ENCODE measurements around the gene TOP2B.
A peak's percentile ranks its signal among the peaks of the same experiment; 100 is the strongest.

Gene TOP2B

DNA sequence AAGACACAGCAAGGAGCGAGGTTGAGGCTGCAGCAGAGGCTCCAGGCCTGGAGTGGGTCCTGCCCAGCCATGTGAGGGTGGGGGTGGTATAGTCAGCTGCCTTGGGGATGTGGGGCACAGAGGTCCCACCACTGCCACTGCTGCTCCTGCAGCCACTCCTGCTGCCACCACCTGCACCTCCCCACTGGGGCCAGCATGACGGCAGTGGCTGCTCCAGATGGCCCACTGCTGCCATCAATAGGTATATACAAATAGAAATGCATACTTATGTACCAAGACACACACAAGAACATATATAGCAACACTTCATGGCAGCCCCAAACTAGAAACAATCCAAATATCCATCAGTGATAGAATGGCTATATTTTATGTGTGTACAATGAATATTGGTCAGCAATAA is 10.0 kb upstream of the TOP2B start:
- DNase-seq (ENCODE audit: low spot score), result no peak

DNA sequence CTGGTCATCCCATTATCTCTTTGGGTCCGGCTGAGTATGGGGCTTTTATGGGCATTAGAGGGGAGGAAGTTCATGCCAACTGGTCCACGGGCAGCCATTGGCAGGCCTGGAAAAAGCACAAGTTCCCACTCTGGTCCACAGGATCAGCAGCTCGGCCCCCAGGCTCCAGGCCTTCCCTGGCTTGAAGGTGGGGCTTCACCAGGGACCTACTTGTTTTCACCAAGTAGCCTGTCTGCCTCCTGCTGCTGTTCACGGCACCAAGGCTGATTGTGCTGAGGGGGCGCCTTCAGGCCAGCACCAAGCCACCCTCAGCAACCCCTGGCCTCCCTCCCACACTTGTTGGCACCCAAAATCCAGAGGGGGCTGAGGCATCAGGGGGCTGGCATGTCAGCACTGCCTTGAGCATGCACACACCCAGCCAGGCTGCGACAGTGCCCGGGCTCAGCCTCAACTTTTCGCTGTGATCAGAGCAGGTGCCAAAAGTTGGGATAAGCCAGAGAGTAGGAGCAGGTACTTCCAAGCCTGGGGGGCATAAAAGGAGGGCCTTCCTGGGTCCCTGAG is 9.1 kb upstream of the TOP2B start:
- DNase-seq (ENCODE audit: low spot score), result no peak
- TF ChIP-seq, protein P1, sequence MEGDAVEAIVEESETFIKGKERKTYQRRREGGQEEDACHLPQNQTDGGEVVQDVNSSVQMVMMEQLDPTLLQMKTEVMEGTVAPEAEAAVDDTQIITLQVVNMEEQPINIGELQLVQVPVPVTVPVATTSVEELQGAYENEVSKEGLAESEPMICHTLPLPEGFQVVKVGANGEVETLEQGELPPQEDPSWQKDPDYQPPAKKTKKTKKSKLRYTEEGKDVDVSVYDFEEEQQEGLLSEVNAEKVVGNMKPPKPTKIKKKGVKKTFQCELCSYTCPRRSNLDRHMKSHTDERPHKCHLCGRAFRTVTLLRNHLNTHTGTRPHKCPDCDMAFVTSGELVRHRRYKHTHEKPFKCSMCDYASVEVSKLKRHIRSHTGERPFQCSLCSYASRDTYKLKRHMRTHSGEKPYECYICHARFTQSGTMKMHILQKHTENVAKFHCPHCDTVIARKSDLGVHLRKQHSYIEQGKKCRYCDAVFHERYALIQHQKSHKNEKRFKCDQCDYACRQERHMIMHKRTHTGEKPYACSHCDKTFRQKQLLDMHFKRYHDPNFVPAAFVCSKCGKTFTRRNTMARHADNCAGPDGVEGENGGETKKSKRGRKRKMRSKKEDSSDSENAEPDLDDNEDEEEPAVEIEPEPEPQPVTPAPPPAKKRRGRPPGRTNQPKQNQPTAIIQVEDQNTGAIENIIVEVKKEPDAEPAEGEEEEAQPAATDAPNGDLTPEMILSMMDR (IDR thresholded peaks at IDR 0.05; ENCODE audit: extremely low read depth, missing control alignments), result no peak

More for the DNA sequence above, 10.0 kb upstream of the TOP2B start:
- TF ChIP-seq, protein P1 (IDR thresholded peaks at IDR 0.05; ENCODE audit: extremely low read depth, missing control alignments), result no peak

DNA sequence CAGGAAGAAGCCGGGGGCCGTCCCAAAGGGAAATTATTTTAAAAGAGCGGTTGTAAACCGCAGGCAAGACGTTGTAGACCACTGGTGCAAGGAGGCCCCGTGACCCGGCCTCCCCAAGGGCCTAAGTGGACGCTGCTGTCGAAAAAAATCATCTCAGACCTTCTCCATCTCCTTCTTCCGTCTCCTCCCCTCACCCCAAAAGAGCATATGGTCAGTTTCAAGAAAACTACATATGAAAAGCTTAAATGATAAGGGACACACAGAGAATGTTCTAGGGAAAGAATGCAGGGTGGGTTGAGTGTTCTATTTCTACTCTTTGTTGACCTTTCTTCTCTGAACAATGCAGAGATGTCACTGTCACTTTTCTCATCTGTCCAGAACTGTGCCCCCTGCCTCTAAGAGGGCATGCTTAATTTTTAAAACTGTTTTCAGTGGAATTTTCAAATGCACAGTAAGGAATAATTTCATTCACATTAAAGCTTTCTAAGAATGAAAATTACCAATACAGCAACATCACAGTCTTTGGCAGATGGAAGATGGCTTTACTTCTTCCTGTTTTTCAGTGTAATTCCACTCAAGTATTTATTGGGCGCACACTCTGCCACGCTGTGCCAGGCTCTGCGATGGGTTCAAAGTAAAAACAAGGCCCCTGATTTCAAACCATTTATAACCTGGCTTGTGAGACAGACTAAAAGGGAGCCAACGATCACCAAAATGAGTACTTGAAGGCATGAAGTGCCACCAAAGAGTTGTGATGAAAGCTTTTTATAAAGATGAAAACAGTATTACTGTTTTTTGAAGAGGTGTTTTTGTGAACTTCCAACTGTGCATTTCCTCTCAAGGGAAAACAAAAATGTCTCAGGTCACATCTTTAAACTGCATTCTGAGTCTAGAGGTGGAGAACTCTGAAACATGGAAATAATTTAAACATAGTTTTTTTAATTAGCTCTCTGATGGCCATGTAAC is 891 bp upstream of the TOP2B start:
- TF ChIP-seq, protein P1 (IDR thresholded peaks at IDR 0.05; ENCODE audit: extremely low read depth, missing control alignments), result no peak
- peak; percentile 85 for DNase-seq (ENCODE audit: low spot score)

DNA sequence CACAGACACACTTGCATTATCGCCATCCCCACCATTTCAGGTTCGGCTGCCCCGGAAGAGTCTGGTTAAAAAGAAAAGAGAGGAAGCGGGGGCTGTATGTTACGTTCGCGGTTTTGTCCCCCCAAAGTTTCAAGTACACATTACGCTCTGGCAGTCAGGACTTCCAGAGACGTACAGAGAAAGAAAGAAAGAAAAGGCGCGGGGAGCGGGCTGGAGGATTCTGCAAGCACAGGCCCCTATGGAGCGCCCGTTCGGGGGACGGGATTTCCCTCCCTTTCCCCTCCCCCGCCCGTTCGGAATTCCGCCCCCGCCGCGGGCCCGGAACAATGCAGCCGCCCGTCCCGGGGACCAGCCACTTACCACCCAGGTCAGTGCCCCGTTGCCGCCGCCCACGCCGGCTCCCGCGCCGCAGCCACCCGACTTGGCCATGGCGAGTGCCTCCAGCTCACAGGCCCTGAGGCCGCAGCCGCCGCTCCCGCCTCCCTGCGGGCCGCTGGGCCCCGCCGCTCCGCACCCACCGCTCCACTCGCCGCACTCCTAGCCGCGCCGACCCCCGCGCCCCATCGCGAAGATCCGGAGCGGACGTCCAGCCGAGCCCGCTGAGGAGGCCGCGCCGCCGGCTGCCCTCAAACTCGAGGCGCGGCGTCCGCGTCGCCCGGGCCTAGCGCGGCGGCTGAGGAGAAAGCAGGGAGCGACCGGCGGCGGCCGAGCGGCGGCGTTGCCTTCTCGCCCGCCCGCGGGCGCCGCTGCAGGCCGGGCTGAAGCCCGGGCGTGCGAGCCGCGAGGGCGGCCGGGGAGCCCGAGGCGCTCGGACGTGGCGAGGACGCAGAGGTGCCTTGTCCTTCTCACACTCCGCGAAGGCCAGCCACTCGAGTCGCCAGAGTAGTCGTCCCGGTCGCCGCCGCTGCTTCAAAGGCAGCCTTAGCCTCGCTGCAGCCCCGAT is 567 bp downstream of the TOP2B start:
- TF ChIP-seq, protein P1 (IDR thresholded peaks at IDR 0.05; ENCODE audit: extremely low read depth, missing control alignments), result no peak
- peak; percentile 56 for DNase-seq (ENCODE audit: low spot score)

DNA sequence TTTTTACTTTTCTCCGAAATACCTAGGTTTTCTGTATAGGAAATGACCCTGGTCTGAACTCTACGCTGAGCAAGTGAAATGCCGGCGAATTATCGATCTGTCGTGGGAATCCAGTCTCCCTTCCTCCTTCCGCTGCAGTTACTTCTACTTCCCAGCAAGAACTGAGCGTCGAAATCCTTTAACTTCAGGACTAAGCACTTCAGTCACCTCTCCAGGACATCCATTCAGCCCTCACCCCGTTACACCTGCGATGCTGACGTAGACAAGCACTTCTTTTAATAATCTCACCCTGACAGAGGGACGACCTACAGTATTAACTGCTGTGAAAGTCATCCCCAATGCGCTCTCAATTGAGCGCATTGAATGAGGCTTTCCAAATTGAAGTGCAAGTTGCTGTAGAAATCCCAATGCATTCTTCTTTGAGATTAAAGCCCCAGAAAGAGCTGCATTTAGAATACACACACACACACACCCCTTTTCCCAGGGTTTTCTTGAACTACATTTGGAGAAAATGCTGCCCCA is 1.3 kb downstream of the TOP2B start:
- TF ChIP-seq, protein P1 (IDR thresholded peaks at IDR 0.05; ENCODE audit: extremely low read depth, missing control alignments), result no peak
- DNase-seq (ENCODE audit: low spot score), result no peak

DNA sequence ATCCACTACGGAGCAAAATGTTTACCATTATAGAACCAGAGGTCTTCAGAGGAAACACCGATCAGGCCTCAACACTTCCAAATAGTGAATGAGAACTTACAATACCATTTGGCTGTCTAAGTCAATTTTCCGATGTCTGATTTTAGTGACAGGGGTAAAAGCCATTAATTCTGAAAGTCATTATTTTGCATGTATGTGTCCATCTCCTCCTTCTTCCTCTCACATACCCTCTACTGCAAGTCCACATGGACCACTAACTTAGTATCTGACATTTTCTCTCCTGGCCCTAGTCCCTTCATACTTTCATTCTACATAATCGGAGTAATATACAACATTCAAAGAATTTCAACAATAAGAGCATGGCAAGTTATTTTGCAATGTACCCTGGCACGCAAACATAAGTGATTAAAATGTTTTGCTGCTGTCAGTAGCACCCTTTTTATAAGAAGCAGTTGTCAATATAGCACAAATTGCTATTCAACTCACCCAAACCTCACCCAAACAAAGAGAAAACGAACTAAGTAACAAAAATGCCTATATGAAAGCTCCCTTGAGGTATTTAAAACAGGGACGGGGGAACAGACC is 1.9 kb downstream of the TOP2B start:
- TF ChIP-seq, protein P1 (IDR thresholded peaks at IDR 0.05; ENCODE audit: extremely low read depth, missing control alignments), result no peak
- DNase-seq (ENCODE audit: low spot score), result no peak

All from GM20000 (cell line).